ENCODE measurements around the gene NLRP9. TPM values are rescaled to one million over a fixed set of nuclear protein-coding genes. Genes with fewer than 3 reads are reported as not detected.

The NLRP9 gene
- total RNA-seq, 1 experiment from 2014 or later = not detected

DNA sequence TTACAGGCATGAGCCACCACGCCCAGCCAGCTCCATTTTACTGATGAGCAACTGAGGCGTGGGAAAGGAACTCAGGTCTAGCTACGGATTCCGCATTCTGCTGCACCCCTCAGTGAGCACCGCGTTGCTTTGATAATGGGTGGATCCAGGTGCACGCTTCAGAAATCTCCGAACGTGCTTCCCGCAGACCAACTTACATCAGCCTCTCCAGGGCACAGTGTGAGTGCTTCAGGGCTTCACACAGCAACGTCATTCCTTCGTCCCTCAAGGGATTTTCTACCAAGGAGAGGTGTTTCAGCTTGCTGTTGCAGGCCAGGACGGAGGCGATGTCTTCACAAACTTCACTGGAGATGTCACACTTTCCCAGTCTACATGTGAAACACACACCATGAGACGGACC lies 21.7 kb downstream of the NLRP9 start:
- peaks cover 82% of the 10 kb centered on the region for H3K9me3 Mint-ChIP-seq
- H3K4me3 Mint-ChIP-seq = no peak overlapping the region
- peaks cover 68% of the 10 kb centered on the region for H3K36me3 Mint-ChIP-seq
- no peak overlapping the region for H3K27ac Mint-ChIP-seq
- TF ChIP-seq, protein P1, sequence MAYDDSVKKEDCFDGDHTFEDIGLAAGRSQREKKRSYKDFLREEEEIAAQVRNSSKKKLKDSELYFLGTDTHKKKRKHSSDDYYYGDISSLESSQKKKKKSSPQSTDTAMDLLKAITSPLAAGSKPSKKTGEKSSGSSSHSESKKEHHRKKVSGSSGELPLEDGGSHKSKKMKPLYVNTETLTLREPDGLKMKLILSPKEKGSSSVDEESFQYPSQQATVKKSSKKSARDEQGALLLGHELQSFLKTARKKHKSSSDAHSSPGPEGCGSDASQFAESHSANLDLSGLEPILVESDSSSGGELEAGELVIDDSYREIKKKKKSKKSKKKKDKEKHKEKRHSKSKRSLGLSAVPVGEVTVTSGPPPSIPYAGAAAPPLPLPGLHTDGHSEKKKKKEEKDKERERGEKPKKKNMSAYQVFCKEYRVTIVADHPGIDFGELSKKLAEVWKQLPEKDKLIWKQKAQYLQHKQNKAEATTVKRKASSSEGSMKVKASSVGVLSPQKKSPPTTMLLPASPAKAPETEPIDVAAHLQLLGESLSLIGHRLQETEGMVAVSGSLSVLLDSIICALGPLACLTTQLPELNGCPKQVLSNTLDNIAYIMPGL (CRISPR knock-in tag; IDR thresholded peaks at IDR 0.05) = no peak
- TF ChIP-seq, protein P2, sequence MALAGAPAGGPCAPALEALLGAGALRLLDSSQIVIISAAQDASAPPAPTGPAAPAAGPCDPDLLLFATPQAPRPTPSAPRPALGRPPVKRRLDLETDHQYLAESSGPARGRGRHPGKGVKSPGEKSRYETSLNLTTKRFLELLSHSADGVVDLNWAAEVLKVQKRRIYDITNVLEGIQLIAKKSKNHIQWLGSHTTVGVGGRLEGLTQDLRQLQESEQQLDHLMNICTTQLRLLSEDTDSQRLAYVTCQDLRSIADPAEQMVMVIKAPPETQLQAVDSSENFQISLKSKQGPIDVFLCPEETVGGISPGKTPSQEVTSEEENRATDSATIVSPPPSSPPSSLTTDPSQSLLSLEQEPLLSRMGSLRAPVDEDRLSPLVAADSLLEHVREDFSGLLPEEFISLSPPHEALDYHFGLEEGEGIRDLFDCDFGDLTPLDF (CRISPR knock-in tag; IDR thresholded peaks at IDR 0.05) = no peak
- no peak for TF ChIP-seq ELF4 (CRISPR knock-in tag; IDR thresholded peaks at IDR 0.05; ENCODE audit: low read depth)
- no peak for TF ChIP-seq NR1H2 (CRISPR knock-in tag; IDR thresholded peaks at IDR 0.05)
- TF ChIP-seq TCF7 (CRISPR knock-in tag; IDR thresholded peaks at IDR 0.05; ENCODE audit: low read depth) = no peak
- TF ChIP-seq ZNF138 (CRISPR knock-in tag; conservative IDR thresholded peaks at IDR 0.05) = no peak
- no peak for TF ChIP-seq NR2C2 (CRISPR knock-in tag; IDR thresholded peaks at IDR 0.05)
- TF ChIP-seq ZNF423 (CRISPR knock-in tag; IDR thresholded peaks at IDR 0.05) = no peak
- TF ChIP-seq ZNF512 (CRISPR knock-in tag; IDR thresholded peaks at IDR 0.05; ENCODE audit: borderline replicate concordance) = no peak
- TF ChIP-seq GABPB1 (CRISPR knock-in tag; IDR thresholded peaks at IDR 0.05) = no peak
- TF ChIP-seq FOXK1 (CRISPR knock-in tag; IDR thresholded peaks at IDR 0.05) = no peak
- TF ChIP-seq ETV6 (CRISPR knock-in tag; IDR thresholded peaks at IDR 0.05) = no peak
- TF ChIP-seq ATF2 (CRISPR knock-in tag; IDR thresholded peaks at IDR 0.05; ENCODE audit: borderline replicate concordance, low read depth) = no peak
- TF ChIP-seq, protein P3, sequence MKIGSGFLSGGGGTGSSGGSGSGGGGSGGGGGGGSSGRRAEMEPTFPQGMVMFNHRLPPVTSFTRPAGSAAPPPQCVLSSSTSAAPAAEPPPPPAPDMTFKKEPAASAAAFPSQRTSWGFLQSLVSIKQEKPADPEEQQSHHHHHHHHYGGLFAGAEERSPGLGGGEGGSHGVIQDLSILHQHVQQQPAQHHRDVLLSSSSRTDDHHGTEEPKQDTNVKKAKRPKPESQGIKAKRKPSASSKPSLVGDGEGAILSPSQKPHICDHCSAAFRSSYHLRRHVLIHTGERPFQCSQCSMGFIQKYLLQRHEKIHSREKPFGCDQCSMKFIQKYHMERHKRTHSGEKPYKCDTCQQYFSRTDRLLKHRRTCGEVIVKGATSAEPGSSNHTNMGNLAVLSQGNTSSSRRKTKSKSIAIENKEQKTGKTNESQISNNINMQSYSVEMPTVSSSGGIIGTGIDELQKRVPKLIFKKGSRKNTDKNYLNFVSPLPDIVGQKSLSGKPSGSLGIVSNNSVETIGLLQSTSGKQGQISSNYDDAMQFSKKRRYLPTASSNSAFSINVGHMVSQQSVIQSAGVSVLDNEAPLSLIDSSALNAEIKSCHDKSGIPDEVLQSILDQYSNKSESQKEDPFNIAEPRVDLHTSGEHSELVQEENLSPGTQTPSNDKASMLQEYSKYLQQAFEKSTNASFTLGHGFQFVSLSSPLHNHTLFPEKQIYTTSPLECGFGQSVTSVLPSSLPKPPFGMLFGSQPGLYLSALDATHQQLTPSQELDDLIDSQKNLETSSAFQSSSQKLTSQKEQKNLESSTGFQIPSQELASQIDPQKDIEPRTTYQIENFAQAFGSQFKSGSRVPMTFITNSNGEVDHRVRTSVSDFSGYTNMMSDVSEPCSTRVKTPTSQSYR (CRISPR knock-in tag; IDR thresholded peaks at IDR 0.05) = no peak
- no peak for TF ChIP-seq CREM (CRISPR knock-in tag; IDR thresholded peaks at IDR 0.05)
- TF ChIP-seq, protein P4, sequence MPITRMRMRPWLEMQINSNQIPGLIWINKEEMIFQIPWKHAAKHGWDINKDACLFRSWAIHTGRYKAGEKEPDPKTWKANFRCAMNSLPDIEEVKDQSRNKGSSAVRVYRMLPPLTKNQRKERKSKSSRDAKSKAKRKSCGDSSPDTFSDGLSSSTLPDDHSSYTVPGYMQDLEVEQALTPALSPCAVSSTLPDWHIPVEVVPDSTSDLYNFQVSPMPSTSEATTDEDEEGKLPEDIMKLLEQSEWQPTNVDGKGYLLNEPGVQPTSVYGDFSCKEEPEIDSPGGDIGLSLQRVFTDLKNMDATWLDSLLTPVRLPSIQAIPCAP (CRISPR knock-in tag; IDR thresholded peaks at IDR 0.05) = no peak
- H3K27me3 Mint-ChIP-seq (ENCODE audit: low read depth) = peaks cover 39% of the 10 kb centered on the region
- ATAC-seq = no peak
- POLR2A ChIA-PET = no interaction called here
- no peak for DNase-seq (ENCODE audit: low spot score)
- H3K4me1 Mint-ChIP-seq = no peaks in the 10 kb centered on the region
- CTCF ChIA-PET = no interaction called here
